ENCODE measurements around the gene CRAT.

CRAT gene

GRCh38 chr9:129080601-129081387 lies 29.8 kb downstream of the CRAT start, which contains the start of gene DOLPP1:
Gene DOLPP1 (plus strand): TSS chr9:129081111. CDS start chr9:129081132, 21 bp downstream.
- DNase-seq = peak; percentile 99

- no peak for DNase-seq
These were observed 30.3 kb downstream of the CRAT start for GRCh38 chr9:129080298-129080600.

- DNase-seq = no peak
These were observed 30.8 kb downstream of the CRAT start for GRCh38 chr9:129079829-129080228.

GRCh38 chr9:129078691-129079503 lies 31.7 kb downstream of the CRAT start:
- no peak for DNase-seq

GRCh38 chr9:129077236-129077635 lies 33.4 kb downstream of the CRAT start:
- no peak for DNase-seq

- no peak for DNase-seq
These were observed 34.0 kb downstream of the CRAT start for GRCh38 chr9:129076640-129077037.

- DNase-seq = no peak
These were observed 34.5 kb downstream of the CRAT start for GRCh38 chr9:129075996-129076639.

GRCh38 chr9:129074106-129074505 lies 36.5 kb downstream of the CRAT start:
- DNase-seq = no peak

- DNase-seq = no peak
These were observed 37.2 kb downstream of the CRAT start for GRCh38 chr9:129073404-129073803.

- DNase-seq = no peak
These were observed 38.4 kb downstream of the CRAT start for GRCh38 chr9:129072171-129072570.

- DNase-seq = no peak
These were observed 39.0 kb downstream of the CRAT start for GRCh38 chr9:129071526-129072126.

- no peak for DNase-seq
These were observed 39.7 kb downstream of the CRAT start for GRCh38 chr9:129070696-129071525.

GRCh38 chr9:129069862-129070641 lies 40.5 kb downstream of the CRAT start:
- DNase-seq = no peak

- peak; percentile 14 for DNase-seq
These were observed 41.4 kb downstream of the CRAT start for GRCh38 chr9:129068990-129069861.

GRCh38 chr9:129068110-129068509 lies 42.5 kb downstream of the CRAT start:
- no peak for DNase-seq

- no peak for DNase-seq
These were observed 46.1 kb downstream of the CRAT start for GRCh38 chr9:129064499-129064908.

GRCh38 chr9:129063061-129063460 lies 47.5 kb downstream of the CRAT start:
- no peak for DNase-seq

- no peak for DNase-seq
These were observed 49.6 kb downstream of the CRAT start for GRCh38 chr9:129060991-129061390.

- no peak for DNase-seq
These were observed 50.5 kb downstream of the CRAT start for GRCh38 chr9:129059796-129060785.
